Superior temporal gyrus (tissue), 1 donor: ENCODE measurements around the gene SREK1IP1.
"Not testable (repeated sequence)": the region's sequence is repeated elsewhere in the genome, so short reads cannot be mapped to it uniquely, and the experiment has no call there.

Experiments
- DNase-seq: peaks from one replicate; pipeline ENCODE4 v3.0.0-alpha.2; 2016; ENCODE audit errors: extremely low spot score

SREK1IP1 gene

GRCh38 chr5:64765804-64766504, 2.5 kb downstream of the SREK1IP1 start:
- DNase-seq, result no peak

DNA sequence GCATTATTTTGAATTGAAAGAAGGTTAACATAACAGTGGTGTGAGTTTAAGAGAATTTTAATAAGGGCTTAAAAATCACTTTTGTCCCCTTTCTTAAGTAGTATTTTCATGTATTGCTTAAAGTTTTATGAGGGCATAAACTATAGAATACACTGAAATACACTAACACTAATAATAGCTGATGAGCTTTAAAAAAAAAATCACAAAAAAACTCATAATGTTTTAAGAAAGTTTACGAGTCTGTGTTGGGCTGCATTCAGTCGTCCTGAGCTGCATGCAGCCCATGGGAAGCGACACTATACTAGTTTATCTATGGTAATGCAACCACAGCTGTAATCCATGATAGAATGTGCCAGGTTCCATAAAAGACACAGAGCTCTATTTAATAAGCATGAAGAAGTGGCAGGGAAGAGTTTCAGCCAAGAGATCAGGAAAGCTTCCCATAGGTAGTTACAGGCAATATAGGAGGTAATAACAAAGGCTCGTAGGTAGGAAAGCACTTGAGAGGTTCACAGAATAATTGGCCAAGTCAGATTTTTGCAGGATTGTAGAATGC, 4.5 kb downstream of the SREK1IP1 start:
- no peak for DNase-seq

- DNase-seq, result no peak
Measured at GRCh38 chr5:64759960-64760660, 8.4 kb downstream of the SREK1IP1 start.

GRCh38 chr5:64758901-64759300, 9.6 kb downstream of the SREK1IP1 start:
- DNase-seq, result no peak

DNA sequence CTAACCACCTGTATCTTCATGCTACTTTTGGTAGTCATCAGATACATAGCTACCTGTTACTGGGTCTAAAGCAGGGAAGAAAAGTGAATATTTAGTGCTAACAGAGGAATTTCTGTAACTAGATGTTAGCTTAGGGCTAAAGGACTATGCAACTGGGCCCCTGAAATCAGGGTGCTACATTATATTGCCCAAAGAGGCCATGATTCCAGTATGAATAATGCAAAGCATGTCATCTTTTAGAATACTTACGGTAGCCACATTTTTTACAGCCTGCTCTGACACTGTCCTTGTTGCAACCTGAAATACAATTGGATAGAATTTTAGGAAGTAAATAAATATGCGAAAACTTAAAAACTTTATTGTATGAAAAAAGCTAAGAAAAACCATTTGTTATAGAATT, 14.4 kb downstream of the SREK1IP1 start:
- DNase-seq, result no peak

DNA sequence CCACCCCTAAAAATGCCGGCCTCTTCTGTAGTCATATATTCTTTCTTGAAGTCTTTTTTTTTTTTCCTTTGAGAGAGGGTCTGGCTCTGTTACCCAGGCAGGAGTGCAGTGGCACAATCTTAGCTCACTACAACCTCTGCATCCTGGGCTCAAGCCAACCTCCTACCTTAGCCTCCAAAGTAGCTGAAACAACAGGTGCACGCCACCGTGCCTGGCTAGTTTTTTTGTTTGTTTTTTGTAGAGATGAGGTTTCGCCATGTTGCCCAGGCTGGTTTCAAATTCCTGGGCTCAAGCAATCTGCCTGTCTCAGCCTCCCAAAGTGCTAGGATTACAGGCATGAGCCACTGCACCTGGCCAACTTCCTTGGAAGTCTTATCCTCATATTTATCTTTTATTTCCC, 19.1 kb downstream of the SREK1IP1 start:
- DNase-seq, result no peak

GRCh38 chr5:64746446-64746845, 22.0 kb downstream of the SREK1IP1 start:
- DNase-seq, result no peak

- DNase-seq, result no peak
Measured at GRCh38 chr5:64744914-64745313, 23.6 kb downstream of the SREK1IP1 start.

GRCh38 chr5:64742821-64743220, 25.7 kb downstream of the SREK1IP1 start:
- DNase-seq, result no peak

DNA sequence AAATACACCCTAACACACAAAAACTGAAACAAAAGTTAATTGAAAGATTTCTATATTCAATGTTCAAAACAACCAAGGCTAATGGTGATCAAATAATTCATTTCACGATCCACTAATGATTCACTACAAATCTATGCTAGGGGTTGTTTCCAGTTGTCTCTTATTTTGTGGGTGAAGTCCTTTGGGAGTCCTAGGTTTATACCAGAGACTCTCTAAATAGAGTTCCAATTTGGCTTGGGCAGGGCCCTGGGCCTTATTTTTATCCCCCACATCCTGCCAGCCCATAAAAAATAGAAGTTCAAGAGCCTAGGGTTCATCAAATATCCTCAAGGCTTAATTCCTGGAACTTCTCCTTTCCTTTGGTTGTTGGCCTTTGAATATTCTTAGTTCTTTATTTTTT, 26.1 kb downstream of the SREK1IP1 start:
- DNase-seq, result no peak

DNA sequence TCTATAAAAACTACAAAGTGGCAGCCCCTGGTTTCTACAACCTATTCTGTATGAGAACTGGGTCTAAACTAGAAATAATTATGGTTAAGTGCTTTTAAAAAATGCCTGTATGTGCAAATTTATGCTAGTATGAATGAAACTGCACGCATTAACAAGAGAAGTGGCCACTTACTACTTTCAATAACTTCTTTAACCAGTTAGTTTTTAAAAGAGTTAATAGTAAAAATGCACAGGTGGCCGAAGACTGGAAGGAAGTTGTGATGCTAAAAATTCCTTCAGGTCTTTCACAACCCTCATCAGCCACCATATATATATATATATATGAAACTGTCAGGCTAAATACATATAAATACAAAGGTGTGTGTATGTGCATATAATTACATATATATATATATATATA, 41.3 kb downstream of the SREK1IP1 start:
- DNase-seq, result no peak

DNA sequence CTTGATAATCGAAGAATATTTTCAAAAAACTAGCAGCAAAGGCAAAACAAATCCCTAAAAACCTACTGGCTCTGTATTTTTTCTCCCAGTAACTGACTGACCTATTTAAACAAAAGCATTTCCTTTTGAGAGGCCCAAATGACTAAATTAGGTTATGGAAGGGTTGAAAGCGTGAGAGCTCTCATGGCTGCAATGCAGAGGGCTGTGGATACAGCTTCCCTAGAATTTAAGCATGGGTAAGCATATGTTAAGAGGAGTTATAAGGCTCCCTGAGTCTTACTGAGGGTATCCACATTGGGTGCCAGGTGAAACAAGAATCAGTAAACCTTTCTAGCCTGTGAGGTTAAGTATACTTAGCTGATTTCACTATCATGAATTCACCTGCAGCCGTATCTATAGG, 45.9 kb downstream of the SREK1IP1 start:
- DNase-seq, result no peak

- DNase-seq, result not testable (repeated sequence)
Measured at GRCh38 chr5:64714495-64714894, 54.0 kb downstream of the SREK1IP1 start.

DNA sequence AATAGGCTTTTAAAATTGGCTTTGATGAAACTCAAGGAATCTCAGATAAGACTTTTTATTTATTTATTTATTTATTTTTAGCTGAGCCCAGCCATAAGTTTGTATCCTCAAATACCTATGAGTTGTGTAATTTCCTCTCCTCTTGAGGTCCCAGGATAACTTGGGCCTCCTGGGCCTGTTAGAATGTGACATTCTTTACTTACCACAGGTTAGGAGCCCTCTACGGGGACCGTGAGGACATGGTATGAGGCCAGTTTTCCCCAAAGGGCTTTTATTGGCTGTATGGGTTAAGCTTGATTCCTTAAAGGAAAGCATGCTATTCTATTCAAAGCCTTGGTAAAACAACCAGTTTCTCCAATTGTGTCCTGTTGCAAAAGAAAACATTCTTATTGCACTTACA, 61.3 kb downstream of the SREK1IP1 start:
- DNase-seq, result no peak

- not testable (repeated sequence) for DNase-seq
Measured at GRCh38 chr5:64706074-64706473, 62.4 kb downstream of the SREK1IP1 start.

DNA sequence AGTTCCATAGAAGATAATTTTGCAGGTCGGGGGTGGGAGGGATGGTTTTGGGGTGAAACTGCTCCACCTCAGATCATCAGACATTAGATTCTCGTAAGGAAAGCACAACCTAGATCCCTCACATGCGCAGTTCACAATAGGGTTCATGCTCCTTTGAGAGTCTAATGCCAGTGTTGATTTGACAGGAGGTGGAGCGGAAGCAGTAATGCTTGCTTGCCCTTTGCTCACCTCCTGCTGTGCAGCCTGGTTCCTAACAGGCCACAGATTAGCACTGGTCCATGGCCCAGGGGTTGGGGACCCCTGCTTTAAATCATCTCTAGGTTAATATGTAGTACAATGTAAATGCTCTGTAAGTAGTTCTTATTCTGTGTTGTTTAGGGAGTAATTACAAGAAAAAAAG, 67.7 kb downstream of the SREK1IP1 start:
- no peak for DNase-seq

GRCh38 chr5:64696414-64696813, 72.1 kb downstream of the SREK1IP1 start:
- not testable (repeated sequence) for DNase-seq

GRCh38 chr5:64693636-64694035, 74.9 kb downstream of the SREK1IP1 start:
- no peak for DNase-seq

DNA sequence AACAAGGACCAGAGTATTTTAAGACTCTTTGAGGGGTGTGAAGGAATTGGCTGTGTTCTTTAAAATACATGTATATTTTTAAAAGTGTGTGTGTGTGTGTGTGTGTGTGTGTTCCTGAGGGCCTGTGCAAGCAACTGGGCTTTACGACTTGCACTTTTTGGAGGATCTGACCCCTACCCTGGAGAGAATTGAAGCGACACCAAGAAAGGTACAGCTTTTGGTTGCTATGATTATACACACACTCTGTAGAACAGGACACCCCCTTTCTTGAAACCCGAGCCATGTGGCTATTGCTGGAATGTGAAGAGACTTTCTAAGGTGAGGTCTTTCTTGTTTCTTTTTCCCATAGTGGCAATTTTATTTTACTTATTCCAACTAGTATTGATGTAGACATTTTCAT, 77.2 kb downstream of the SREK1IP1 start:
- DNase-seq, result no peak

- no peak for DNase-seq
Measured at GRCh38 chr5:64690417-64691151, 77.9 kb downstream of the SREK1IP1 start, which contains the start of gene SHISAL2B. Gene SHISAL2B, plus strand, starts transcription at chr5:64690503. Its CDS starts 121 bp downstream, at chr5:64690624.

DNA sequence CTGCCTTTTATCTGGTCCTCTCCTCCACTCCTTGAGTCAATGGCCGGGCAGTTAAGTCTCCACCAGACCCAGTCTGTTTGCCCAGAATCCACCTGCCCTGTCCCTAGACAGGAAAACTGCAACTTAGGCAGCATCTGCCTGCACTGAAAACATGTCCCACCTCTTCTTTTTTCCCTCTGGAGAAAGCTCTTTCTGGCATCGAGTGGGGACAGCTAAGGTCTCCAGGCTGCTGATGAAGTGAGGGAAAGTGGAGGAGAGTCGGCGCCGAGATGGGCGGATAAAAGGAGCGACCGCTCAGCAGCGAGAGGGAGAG, 78.4 kb downstream of the SREK1IP1 start:
- no peak for DNase-seq

GRCh38 chr5:64688965-64689364, 79.5 kb downstream of the SREK1IP1 start:
- no peak for DNase-seq

DNA sequence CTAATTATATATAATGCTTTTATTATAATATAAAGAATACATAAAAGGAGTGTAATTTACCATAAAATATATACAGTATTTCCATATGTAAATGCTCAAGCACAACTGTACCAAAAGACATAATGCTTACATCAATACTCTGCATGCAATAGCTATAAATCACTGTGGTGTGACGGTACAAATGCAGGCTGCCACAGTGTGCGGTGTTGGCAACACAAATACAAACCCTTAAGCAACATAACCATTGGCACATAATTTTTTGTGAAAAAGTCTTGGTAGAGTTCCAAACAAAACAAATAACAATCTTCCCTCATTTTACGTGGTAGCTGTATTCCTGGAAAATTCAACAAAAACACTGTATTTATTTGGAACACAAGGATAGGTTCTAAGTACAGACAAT, 80.1 kb downstream of the SREK1IP1 start:
- DNase-seq, result no peak
